PC-9 (cell line): ENCODE measurements around the gene URGCP. TPM values are rescaled to one million over a fixed set of nuclear protein-coding genes. Genes with fewer than 3 reads are reported as not detected.
"Not testable (repeated sequence)": the region's sequence is repeated elsewhere in the genome, so short reads cannot be mapped to it uniquely, and the experiment has no call there.

Experiments
- BruUV-seq: library from RNA; stranded (reverse); fragments of 400-500 nt; replicated peaks from 2 replicates; lab custom pipeline; 2021; lab: Mats Ljungman, UMichigan
- CTCF ChIA-PET: fragments of 300-600 bp; sonication (Branson Sonifier 250); formaldehyde crosslinking; loops from one replicate; lab custom pipeline; 2022; ENCODE audit warnings: antibody characterized with exemption; lab: Charles Lee
- POLR2A ChIA-PET: fragments of 300-600 bp; sonication (Branson Sonifier 250); formaldehyde crosslinking; loops from one replicate; lab custom pipeline; 2022; ENCODE audit warnings: antibody characterized with exemption; ENCODE audit not compliant: unreplicated experiment; lab: Charles Lee
- DNase-seq, 2 experiments: peaks; one replicate each; pipeline versions ENCODE4 v3.0.0 to v3.0.0-alpha.2; 2015 to 2022; ENCODE audit warnings: mixed read lengths in 1 of 2
- H2AFZ ChIP-seq: fragments of 200-600 bp; sonication (generic); 2 replicates; pipeline ENCODE4 v1.8.1; 2017; ENCODE audit warnings: antibody characterized with exemption
- H3F3A ChIP-seq: fragments of 200-600 bp; sonication (generic); 2 replicates; pipeline ENCODE4 v1.8.1; 2017; ENCODE audit warnings: antibody characterized with exemption, mild to moderate bottlenecking, low read depth; ENCODE audit not compliant: insufficient read depth
- H3K27ac ChIP-seq: fragments of 200-600 bp; sonication (generic); 2 replicates; pipeline ENCODE4 v1.6.1; 2016; ENCODE audit warnings: mixed run types
- H3K27me3 ChIP-seq: fragments of 200-600 bp; sonication (generic); 2 replicates; pipeline ENCODE4 v1.6.1; 2016; ENCODE audit warnings: low read depth, mixed run types; ENCODE audit not compliant: insufficient read depth
- H3K36me3 ChIP-seq: fragments of 200-600 bp; sonication (generic); 2 replicates; pipeline ENCODE4 v1.6.1; 2016; ENCODE audit warnings: low read depth, mixed run types
- H3K4me1 ChIP-seq: fragments of 200-600 bp; sonication (generic); replicated peaks from 2 replicates; pipeline ENCODE4 v1.6.1; 2016; ENCODE audit warnings: mixed run types; ENCODE audit not compliant: insufficient read depth
- H3K4me2 ChIP-seq: fragments of 200-600 bp; sonication (generic); 2 replicates; pipeline ENCODE4 v1.6.1; 2017; ENCODE audit warnings: mixed run types
- H3K4me3 ChIP-seq: fragments of 200-600 bp; sonication (generic); 2 replicates; pipeline ENCODE4 v1.6.1; 2016; ENCODE audit warnings: mixed run types
- H3K79me2 ChIP-seq: fragments of 200-600 bp; sonication (generic); 2 replicates; pipeline ENCODE4 v1.6.1; 2017; ENCODE audit warnings: low read depth, mixed run types
- H3K9me2 ChIP-seq: fragments of 200-600 bp; sonication (generic); 2 replicates; pipeline ENCODE4 v1.8.1; 2017; ENCODE audit warnings: mild to moderate bottlenecking; ENCODE audit not compliant: insufficient read depth
- H3K9me3 ChIP-seq: fragments of 200-600 bp; sonication (generic); 2 replicates; pipeline ENCODE4 v1.8.1; 2016; ENCODE audit warnings: low read depth; ENCODE audit not compliant: insufficient read depth
- H4K20me1 ChIP-seq: fragments of 200-600 bp; sonication (generic); 2 replicates; pipeline ENCODE4 v1.8.1; 2017; ENCODE audit not compliant: insufficient read depth
- CTCF ChIP-seq: fragments of 200-600 bp; sonication (generic); conservative IDR thresholded peaks from 2 replicates; pipeline ENCODE4 v1.6.1; 2017; ENCODE audit warnings: mixed run types, antibody characterized with exemption, mild to moderate bottlenecking, moderate library complexity
- EZH2 ChIP-seq: fragments of 200-600 bp; sonication (generic); IDR thresholded peaks from 2 replicates; pipeline ENCODE4 v1.8.0; 2017; ENCODE audit warnings: antibody characterized with exemption, low read depth
- intact Hi-C: fragments of 100-400 bp; cut with micrococcal nuclease; formaldehyde crosslinking; loops from one replicate; pipeline ENCODE4 v1.10.0; 2022; ENCODE audit not compliant: unreplicated experiment
- total RNA-seq: library from RNA; stranded (reverse); gene quantifications from 2 replicates; pipeline ENCODE4 v1.2.3, GENCODE V29; 2021

URGCP gene
- total RNA-seq, 1 experiment from 2014 or later = 49.5 TPM

- Histone ChIP-seq H3F3A (peaks cover 36% of the 10 kb centered on the region), H3K79me2 (peaks cover 86% of the 10 kb centered on the region), H3K4me3 (no peak overlapping the region), H4K20me1 (peaks cover 38% of the 10 kb centered on the region), H3K9me2 (no peaks in the 10 kb centered on the region), H3K27ac (no peak overlapping the region), H3K4me2 (no peak overlapping the region), H3K36me3 (0 out of 2 replicates have a peak, but pooled peaks cover 7% of the 10 kb centered on the region), H2AFZ (no peak overlapping the region), H3K9me3 (no peaks in the 10 kb centered on the region), H3K27me3 (no peaks in the 10 kb centered on the region), H3K4me1 (peaks cover 34% of the 10 kb centered on the region)
- no peak for DNase-seq
- intact Hi-C loops = no loop called here
- TF ChIP-seq EZH2 = no peak
- no peak for TF ChIP-seq CTCF
- CTCF ChIA-PET = no interaction called here
- POLR2A ChIA-PET = no interaction called here
- BruUV-seq = no TSS peak
These were observed 3.8 kb downstream of the URGCP start for GRCh38 chr7:43902542-43903054.

DNA sequence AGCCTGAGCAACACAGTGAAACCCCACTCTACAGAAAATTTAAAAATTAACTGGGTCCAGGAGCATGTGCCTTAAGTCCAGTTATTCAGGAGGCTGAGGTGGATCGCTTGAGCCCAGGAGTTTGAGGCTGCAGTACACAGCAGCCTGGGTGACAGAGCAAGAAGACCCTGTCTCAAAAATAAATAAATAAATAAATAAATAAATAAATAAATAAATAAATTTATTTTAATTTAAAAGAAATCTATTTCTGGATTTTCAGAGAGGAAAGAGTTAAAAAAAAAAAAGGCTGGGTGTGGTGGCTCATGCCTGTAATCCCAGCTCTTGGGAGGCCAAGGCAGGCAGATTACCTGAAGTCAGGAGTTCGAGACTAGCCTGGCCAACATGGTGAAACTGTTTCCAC, 7.8 kb downstream of the URGCP start:
- intact Hi-C loops, CTCF ChIA-PET: not testable (repeated sequence)

GRCh38 chr7:43895847-43896415, 10.5 kb downstream of the URGCP start:
- ChIA-PET CTCF (no interaction called here), POLR2A (interaction anchor here (0.7 kb wide), 1 partner anchor 22 kb away, joined by 3 read pairs; no protein-coding TSS in a partner anchor)
- no peaks in the 10 kb centered on the region for H3K9me3 ChIP-seq
- H3K36me3 ChIP-seq = no peaks in the 10 kb centered on the region
- no peak overlapping the region for H2AFZ ChIP-seq
- peaks cover 4% of the 10 kb centered on the region; the same call in 1 of the 2 replicates for H3K4me1 ChIP-seq
- H3K27ac ChIP-seq = no peak overlapping the region
- BruUV-seq = no TSS peak
- DNase-seq = no peak
- intact Hi-C loops = no loop called here
- H3K4me2 ChIP-seq = no peak overlapping the region
- no peaks in the 10 kb centered on the region for H3K9me2 ChIP-seq
- H3K79me2 ChIP-seq = peaks cover 97% of the 10 kb centered on the region
- TF ChIP-seq CTCF = no peak
- H3K27me3 ChIP-seq = no peaks in the 10 kb centered on the region
- peaks cover 11% of the 10 kb centered on the region; the same call in 1 of the 2 replicates for H3F3A ChIP-seq
- peaks cover 45% of the 10 kb centered on the region for H4K20me1 ChIP-seq
- H3K4me3 ChIP-seq = no peak overlapping the region

More for the DNA sequence above, 7.8 kb downstream of the URGCP start:
- DNase-seq, POLR2A ChIA-PET, H3K4me1 ChIP-seq, H3K36me3 ChIP-seq, H3K27ac ChIP-seq, H3K4me2 ChIP-seq, BruUV-seq, H3K9me2 ChIP-seq, H3F3A ChIP-seq, H3K9me3 ChIP-seq, H3K27me3 ChIP-seq, H2AFZ ChIP-seq, H3K4me3 ChIP-seq: not testable (repeated sequence)
- H4K20me1 ChIP-seq = peaks cover 43% of the 10 kb centered on the region
- H3K79me2 ChIP-seq = peaks cover 97% of the 10 kb centered on the region
